Ramos (cell line): ENCODE measurements around the gene ACTR2.

Experiments
- in situ Hi-C: fragments of 300-500 bp; cut with MboI; formaldehyde crosslinking; loops from one replicate; pipeline ENCODE4 v1.14.3; 2022; ENCODE audit warnings: low sequenced_read_pairs; ENCODE audit not compliant: unreplicated experiment

ACTR2 gene

DNA sequence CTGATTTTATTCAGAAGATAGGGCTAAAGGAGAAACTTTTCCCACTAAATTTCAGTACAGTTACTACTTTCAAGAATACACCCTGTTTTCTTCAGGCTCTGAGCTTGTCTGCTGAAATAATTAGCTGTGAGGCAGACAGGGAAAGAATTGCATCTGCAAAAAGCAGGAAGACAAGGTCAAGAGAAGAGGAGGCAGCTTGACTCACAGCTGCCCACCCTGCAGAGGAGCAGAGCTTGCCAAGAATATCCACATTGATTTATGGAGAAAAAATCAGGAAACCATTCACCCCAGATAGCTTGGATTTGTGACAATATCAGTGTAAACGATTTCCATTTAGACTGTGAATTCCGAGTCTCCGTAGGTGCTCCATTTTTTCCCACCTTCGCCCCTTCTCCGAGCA is 49.0 kb downstream of the ACTR2 start:
- in situ Hi-C loops = no loop called here

- in situ Hi-C loops = no loop called here
These were observed 49.5 kb downstream of the ACTR2 start for GRCh38 chr2:65277118-65277517.

- in situ Hi-C loops = no loop called here
These were observed 50.3 kb downstream of the ACTR2 start for GRCh38 chr2:65277791-65278483.

DNA sequence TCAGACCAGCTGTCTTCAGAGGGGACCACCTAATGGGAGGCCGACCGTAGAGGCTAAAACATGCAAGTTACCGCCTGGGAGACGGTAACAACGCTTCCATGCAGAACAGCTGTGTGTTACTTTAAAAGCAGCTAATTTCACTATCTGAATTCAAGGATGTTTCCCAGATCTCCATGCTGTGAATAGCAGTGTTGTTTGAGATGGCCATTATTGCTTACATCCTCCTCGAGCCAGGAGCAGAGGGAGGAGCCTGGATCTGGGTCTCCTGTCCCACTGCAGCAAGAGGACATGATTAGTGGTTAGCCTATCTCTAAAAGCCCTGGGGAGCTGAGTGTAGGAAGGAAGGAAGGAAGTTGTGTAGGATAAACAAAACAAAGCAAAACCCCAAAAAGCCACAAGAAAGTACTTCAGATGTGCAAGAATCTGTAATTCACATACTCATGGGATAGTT is 50.9 kb downstream of the ACTR2 start:
- in situ Hi-C loops = no loop called here

DNA sequence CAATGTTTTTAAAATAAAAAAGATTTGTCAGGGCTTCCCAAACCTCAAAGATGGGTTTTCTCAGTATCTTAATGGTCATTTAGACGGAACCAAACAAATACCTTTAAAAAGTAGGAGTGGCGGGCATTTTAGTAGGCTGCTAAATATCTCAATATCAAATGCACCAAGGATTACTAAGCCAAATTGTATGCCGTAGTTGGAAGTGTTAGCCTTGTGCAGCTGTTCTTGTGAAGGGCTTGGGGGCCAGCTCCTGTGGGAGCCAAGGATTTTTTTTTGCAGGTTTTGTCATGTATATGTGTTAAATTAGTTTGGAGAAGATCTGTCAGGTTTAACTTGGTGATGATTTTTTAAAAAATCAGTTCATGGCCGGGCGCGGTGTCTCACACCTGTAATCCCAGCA is 52.1 kb downstream of the ACTR2 start:
- in situ Hi-C loops = no loop called here

- in situ Hi-C loops = no loop called here
These were observed 54.2 kb downstream of the ACTR2 start for GRCh38 chr2:65281627-65282351.

DNA sequence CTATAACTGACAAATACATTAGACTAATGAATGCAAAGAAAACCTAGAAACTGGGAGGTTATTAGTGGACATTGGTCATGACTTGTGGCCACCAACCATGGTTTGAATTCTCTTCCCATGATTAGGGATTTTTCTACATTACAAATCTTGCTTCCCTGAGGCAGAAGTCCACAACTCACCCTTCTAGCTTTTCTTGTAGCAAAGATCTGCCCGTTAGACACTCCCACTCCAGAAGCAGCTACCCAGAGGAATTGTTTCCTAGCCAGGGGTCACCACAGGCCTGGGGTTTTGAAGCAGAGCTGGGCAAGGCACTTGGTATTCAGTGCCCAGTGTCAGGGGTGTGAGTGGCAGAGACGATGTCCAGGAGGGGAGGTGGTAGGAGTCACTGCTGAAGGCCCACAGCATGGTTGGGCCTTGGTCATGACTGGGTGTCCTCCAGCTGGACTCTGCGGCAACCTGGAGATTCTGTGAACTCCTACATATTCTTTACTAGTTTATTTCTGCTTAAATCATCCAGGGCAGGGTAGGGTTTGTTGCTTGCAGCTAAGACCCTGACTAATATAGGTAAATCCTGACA is 54.9 kb downstream of the ACTR2 start:
- in situ Hi-C loops = no loop called here

GRCh38 chr2:65287364-65287763 is 59.7 kb downstream of the ACTR2 start:
- in situ Hi-C loops = no loop called here

- in situ Hi-C loops = no loop called here
These were observed 63.8 kb downstream of the ACTR2 start for GRCh38 chr2:65291216-65292105.

- in situ Hi-C loops = no loop called here
These were observed 64.4 kb downstream of the ACTR2 start for GRCh38 chr2:65292106-65292400.

GRCh38 chr2:65292461-65293011 is 64.9 kb downstream of the ACTR2 start:
- in situ Hi-C loops = no loop called here

GRCh38 chr2:65293376-65293775 is 65.7 kb downstream of the ACTR2 start:
- in situ Hi-C loops = no loop called here

- in situ Hi-C loops = no loop called here
These were observed 66.5 kb downstream of the ACTR2 start for GRCh38 chr2:65294136-65294535.

DNA sequence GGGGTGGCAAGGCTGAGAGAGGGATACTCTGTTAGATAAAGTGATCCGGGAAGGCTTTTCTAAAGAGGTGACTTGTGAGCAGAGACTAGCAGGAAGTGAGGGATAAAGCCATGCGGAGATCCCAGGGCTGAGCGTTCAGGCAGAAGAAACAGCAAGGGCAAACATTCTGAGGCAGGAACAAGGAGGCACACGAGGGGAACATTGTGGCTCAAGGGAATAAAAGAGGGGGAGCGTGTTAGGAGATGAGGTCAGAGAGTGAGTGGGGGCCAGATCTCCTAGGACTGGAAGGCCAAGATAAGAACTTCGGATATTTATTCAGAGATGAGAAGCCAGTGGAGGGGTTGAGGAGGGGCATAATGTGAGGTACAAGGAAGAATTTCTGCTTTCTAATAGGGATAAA is 67.1 kb downstream of the ACTR2 start:
- in situ Hi-C loops = no loop called here

- in situ Hi-C loops = no loop called here
These were observed 69.3 kb downstream of the ACTR2 start for GRCh38 chr2:65296971-65297370.

GRCh38 chr2:65297544-65297943 is 69.9 kb downstream of the ACTR2 start:
- in situ Hi-C loops = no loop called here

DNA sequence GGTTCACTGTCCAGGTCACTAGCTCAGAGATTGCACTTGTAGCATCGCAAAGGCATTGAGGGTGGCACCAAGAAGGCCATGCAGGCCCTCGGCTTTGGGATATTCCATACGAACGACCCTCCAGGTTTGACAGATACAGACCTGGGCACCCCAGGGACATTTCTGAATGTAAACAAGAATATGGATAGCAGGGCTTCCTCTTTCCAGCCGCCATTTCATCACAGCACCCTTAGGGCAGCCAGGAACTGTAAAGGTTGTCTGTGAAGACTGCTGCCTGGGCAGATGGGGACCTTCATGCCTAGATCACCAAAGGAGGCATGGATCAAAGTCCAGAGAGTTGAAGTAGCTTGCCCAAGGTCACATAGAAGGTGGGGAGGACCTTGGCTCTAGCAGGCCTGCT is 70.5 kb downstream of the ACTR2 start:
- in situ Hi-C loops = no loop called here

DNA sequence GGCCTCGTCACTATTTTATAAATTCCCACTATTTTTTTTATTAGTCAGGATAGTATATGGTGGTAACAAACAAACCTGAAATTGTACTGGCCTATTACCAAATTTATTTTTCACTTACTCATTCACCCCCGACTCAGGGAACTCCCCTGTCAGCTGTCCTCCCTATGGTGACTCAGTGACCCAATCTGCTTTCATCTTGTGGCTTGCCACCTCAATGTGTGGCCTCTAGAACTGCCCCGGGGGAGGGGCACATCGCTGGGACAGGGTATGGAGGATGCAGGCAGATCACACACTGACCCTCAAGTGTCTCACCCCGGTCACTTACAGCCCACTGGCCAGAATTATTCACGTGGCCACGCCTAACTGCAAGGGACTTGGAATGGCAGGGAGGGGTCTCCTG is 71.6 kb downstream of the ACTR2 start:
- in situ Hi-C loops = no loop called here

DNA sequence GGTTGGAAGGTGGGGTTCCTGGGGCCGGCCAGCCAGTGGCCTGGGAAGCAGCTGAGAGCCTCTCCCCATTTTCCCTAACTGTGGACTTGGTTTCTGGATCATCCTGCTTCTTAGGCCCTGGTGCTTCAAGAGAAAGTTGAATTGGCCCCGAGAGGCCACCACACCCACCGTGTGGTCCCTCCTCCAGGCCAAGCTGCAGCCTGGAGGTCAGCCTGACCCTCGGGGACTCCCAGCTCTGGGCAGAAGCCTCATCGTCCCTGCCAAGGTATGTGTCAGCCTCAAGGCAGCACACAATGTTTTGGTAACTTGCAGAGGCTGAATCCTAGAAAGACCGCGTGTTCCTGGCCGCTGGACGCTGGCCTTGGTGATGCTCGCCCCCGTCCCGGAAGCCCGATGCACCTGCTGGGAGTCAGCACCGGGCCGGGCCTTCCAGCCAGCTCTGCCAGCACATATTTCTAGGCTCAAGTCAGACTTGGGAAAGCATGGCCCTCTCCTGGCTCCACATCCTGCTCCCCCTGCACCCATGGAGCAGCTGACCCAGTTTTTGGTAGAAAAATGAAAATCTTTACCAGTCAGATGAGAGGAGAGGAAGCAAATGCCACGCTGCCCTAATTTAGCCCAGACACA is 72.6 kb downstream of the ACTR2 start:
- in situ Hi-C loops = no loop called here
